Hepatocyte (in vitro differentiated cells): ENCODE data around the gene INPP5B. TPM values are rescaled to one million over a fixed set of nuclear protein-coding genes. Genes with fewer than 3 reads are reported as not detected.

ENCODE experiments used
- DNase-seq: peaks from one replicate; pipeline ENCODE4 v3.0.0-alpha.2; 2016; ENCODE audit warnings: low spot score
- H2AFZ ChIP-seq: fragments of 200-600 bp; sonication (generic); 2 replicates; pipeline ENCODE4 v1.6.0; 2016; ENCODE audit warnings: antibody characterized with exemption, mild to moderate bottlenecking
- H3K27ac ChIP-seq: fragments of 200-600 bp; sonication (generic); 2 replicates; pipeline ENCODE4 v1.5.1; 2016; ENCODE audit warnings: mild to moderate bottlenecking
- H3K27me3 ChIP-seq: fragments of 200-600 bp; sonication (generic); 2 replicates; pipeline ENCODE4 v1.6.1; 2016
- H3K36me3 ChIP-seq: fragments of 200-600 bp; sonication (generic); replicated peaks from 2 replicates; pipeline ENCODE4 v1.5.1; 2016; ENCODE audit warnings: low read depth; ENCODE audit not compliant: insufficient read depth
- H3K4me1 ChIP-seq: fragments of 200-600 bp; sonication (generic); 2 replicates; pipeline ENCODE4 v1.5.1; 2016; ENCODE audit warnings: mild to moderate bottlenecking, moderate library complexity; ENCODE audit not compliant: insufficient read depth
- H3K4me2 ChIP-seq: fragments of 200-600 bp; sonication (generic); 2 replicates; pipeline ENCODE4 v1.6.0; 2016
- H3K4me3 ChIP-seq: fragments of 200-600 bp; sonication (generic); 2 replicates; pipeline ENCODE4 v1.5.1; 2016; ENCODE audit warnings: mild to moderate bottlenecking
- H3K79me2 ChIP-seq: fragments of 200-600 bp; sonication (generic); 2 replicates; pipeline ENCODE4 v1.6.0; 2017; ENCODE audit warnings: mild to moderate bottlenecking
- H3K9me2 ChIP-seq: fragments of 200-600 bp; sonication (generic); replicated peaks from 2 replicates; pipeline ENCODE4 v1.6.0; 2017; ENCODE audit warnings: mild to moderate bottlenecking; ENCODE audit not compliant: insufficient read depth
- H3K9me3 ChIP-seq: fragments of 200-600 bp; sonication (generic); 2 replicates; pipeline ENCODE4 v1.5.1; 2016; ENCODE audit warnings: low read depth, mild to moderate bottlenecking
- H4K20me1 ChIP-seq: fragments of 200-600 bp; sonication (generic); 2 replicates; pipeline ENCODE4 v1.6.0; 2016; ENCODE audit warnings: mild to moderate bottlenecking; ENCODE audit not compliant: insufficient read depth, poor library complexity, severe bottlenecking
- EZH2 ChIP-seq: fragments of 200-600 bp; sonication (generic); IDR thresholded peaks from 2 replicates; pipeline ENCODE4 v1.6.1; 2016; ENCODE audit warnings: antibody characterized with exemption, mild to moderate bottlenecking, borderline replicate concordance
- EZH2phosphoT487 ChIP-seq: fragments of 200-600 bp; sonication (generic); IDR thresholded peaks from one replicate; pipeline ENCODE4 v1.6.1; 2018; ENCODE audit warnings: antibody characterized with exemption, mild to moderate bottlenecking, low read depth, moderate library complexity; ENCODE audit not compliant: unreplicated experiment, severe bottlenecking
- WGBS: methylation state at CpG from one replicate; pipeline ENCODE4 v1.1.6; 2016; ENCODE audit warnings: low lambda C conversion rate; ENCODE audit errors: missing lambda C conversion rate; 5-methylcytosine and 5-hydroxymethylcytosine counted together
- polyA plus RNA-seq: library from polyadenylated mRNA; unstranded; fragments of >200 nt; fragmentation: Nextera tagmentation; extraction: Ambion mirVana; gene quantifications from 2 replicates; pipeline ENCODE4 v1.2.1, GENCODE V29; 2016
- total RNA-seq: library from RNA; depleted of rRNA; stranded (reverse); fragments of >200 nt; gene quantifications from 2 replicates; pipeline ENCODE4 v1.2.3, GENCODE V29; 2014
- TF ChIP-seq, protein P1 (sequence below): fragments of 200-600 bp; sonication (generic); IDR thresholded peaks from 2 replicates; pipeline ENCODE4 v1.5.1; 2016; ENCODE audit warnings: antibody characterized with exemption, mild to moderate bottlenecking; ENCODE audit not compliant: poor library complexity

Gene INPP5B
- total and polyA plus RNA-seq, 2 experiments from 2014 or later: 9.3 to 18.3 TPM

DNA sequence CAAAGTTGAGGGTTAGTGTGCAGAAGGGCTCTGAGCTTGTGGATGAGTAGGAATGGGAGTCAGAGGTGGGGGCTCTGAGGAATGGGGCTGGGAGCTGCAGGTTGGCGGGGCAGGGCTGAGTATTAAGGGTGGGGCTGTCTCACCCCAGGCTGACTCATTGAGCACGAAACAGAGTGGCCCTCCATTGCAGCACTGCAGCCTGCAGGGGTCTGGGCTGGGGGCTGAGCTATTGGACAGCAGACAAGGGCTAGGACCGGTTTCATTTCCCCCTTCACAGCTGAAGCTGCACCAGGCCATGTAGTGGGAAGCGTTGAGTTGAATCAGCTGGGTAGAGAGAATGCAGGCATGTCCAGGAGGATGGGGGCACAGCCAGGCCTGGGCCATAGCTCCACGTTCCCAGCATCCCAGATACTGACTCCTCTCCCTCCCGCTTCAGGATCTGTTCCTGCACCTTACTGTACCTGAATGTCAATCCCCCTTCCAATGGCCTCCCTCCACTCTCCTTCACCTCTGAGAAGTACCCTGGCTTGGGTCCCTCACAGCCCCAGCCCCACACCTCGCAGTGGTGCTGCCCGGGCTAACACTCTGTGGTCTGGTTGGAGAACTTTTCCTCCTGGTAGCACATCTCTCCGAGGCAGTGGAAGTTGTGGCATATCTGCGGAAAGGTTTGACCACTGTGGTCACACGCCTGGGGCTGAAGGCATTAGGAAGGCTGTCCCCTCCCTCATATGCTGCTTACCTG lies 4.4 kb upstream of the INPP5B start:
- no peaks in the 10 kb centered on the region for H3K9me2 ChIP-seq
- no peaks in the 10 kb centered on the region for H3K27me3 ChIP-seq
- WGBS: 87% methylated on average over 11 of the region's 11 CpGs
- H3K4me3 ChIP-seq: no peak overlapping the region
- DNase-seq: no peak
- no peak overlapping the region for H2AFZ ChIP-seq
- no peaks in the 10 kb centered on the region for H3K9me3 ChIP-seq
- no peak overlapping the region for H3K27ac ChIP-seq
- H4K20me1 ChIP-seq: no peaks in the 10 kb centered on the region
- no peak overlapping the region for H3K4me2 ChIP-seq
- peaks cover 12% of the 10 kb centered on the region for H3K4me1 ChIP-seq
- TF ChIP-seq EZH2phosphoT487 (no peak), EZH2 (no peak)
- TF ChIP-seq, protein P1, sequence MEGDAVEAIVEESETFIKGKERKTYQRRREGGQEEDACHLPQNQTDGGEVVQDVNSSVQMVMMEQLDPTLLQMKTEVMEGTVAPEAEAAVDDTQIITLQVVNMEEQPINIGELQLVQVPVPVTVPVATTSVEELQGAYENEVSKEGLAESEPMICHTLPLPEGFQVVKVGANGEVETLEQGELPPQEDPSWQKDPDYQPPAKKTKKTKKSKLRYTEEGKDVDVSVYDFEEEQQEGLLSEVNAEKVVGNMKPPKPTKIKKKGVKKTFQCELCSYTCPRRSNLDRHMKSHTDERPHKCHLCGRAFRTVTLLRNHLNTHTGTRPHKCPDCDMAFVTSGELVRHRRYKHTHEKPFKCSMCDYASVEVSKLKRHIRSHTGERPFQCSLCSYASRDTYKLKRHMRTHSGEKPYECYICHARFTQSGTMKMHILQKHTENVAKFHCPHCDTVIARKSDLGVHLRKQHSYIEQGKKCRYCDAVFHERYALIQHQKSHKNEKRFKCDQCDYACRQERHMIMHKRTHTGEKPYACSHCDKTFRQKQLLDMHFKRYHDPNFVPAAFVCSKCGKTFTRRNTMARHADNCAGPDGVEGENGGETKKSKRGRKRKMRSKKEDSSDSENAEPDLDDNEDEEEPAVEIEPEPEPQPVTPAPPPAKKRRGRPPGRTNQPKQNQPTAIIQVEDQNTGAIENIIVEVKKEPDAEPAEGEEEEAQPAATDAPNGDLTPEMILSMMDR: no peak
- H3K79me2 ChIP-seq: no peaks in the 10 kb centered on the region
- H3K36me3 ChIP-seq: no peaks in the 10 kb centered on the region

DNA sequence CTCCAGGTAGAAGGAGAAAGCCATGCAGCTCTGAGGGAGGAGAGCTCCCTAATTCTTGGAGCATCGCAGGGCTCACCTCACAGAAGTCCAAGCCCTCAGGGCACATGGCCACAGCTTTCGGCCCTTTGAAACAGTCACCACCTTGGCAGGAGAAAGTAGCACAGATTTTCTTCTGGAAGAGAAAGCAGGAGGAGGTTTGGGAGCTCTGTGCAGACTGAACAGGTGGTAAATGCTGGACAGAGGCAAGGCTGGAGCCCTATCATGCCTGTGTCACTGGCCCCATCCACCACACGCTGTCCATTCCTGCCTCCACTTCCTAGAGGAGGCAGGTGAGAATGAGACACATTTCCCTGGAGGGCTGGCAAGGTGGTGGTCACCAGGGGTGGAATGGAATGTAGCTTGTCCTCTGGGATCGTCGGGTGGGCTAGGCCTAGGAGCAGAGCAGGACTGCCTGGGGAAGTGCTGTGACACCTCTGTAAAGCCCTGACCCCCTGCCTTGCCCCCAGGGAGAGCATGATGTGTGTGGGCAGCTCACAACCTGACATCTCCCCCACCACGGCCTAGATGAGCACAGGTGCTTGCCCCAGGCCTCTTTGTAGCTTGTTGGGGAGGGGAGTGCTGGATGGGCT lies 2.8 kb upstream of the INPP5B start:
- no peak overlapping the region for H3K4me3 ChIP-seq
- H3K27ac ChIP-seq: no peak overlapping the region
- no peak overlapping the region for H3K4me2 ChIP-seq
- H2AFZ ChIP-seq: no peak overlapping the region
- no peaks in the 10 kb centered on the region for H3K27me3 ChIP-seq
- peaks cover 14% of the 10 kb centered on the region for H3K4me1 ChIP-seq
- 63% methylated on average over 6 of the region's 6 CpGs for WGBS
- no peaks in the 10 kb centered on the region for H3K9me2 ChIP-seq
- no peak for DNase-seq
- H3K79me2 ChIP-seq: no peaks in the 10 kb centered on the region
- no peak for TF ChIP-seq EZH2phosphoT487
- H4K20me1 ChIP-seq: no peaks in the 10 kb centered on the region
- H3K36me3 ChIP-seq: no peaks in the 10 kb centered on the region
- H3K9me3 ChIP-seq: no peaks in the 10 kb centered on the region

DNA sequence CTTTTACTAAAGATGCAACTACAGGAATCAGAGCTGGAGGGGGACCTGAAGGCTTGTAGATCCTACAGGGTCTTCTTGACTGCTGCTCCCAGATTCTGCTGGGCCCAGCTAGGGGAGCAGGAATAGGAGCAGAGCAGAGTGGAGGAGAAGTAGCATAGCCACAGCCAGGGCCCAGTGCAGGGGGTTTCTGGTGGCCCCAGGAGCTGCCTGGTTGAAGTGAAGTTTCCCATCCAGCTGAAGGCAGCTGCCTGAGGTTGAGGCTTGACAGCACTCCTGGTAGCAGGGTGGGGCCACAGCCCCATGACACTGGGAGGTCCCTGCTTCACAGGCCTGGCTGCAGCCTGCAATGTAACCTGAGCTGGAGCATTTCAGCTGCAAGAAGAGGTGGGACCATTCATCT lies 2.0 kb upstream of the INPP5B start:
- TF ChIP-seq EZH2 (no peak), EZH2phosphoT487 (no peak)
- TF ChIP-seq, protein P1: no peak
- Histone ChIP-seq H4K20me1 (no peaks in the 10 kb centered on the region), H2AFZ (no peak overlapping the region), H3K36me3 (no peaks in the 10 kb centered on the region), H3K4me2 (no peak overlapping the region), H3K4me1 (peaks cover 14% of the 10 kb centered on the region), H3K9me2 (no peaks in the 10 kb centered on the region), H3K27me3 (no peaks in the 10 kb centered on the region), H3K79me2 (no peaks in the 10 kb centered on the region), H3K4me3 (no peak overlapping the region), H3K27ac (no peak overlapping the region), H3K9me3 (no peaks in the 10 kb centered on the region)
- DNase-seq: no peak

DNA sequence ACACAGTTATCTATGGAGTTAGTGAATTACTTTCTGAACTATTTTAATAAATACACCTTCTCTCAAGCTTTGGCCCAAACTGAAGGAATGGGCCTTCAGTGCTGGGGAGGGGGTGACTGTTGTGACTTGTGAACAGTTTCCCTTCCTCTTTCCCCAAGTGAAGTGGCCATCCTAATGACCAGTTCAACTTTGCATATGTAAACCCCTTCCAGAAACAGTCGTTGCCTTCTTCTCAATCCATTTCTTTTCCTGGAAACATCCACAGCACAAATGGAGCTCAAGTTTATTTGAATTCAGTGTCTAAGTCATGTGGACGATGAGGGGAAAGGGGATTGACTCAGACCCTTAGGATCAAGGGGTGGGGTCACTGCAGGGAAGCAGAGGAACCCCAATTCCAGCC lies 1.3 kb upstream of the INPP5B start:
- no peak overlapping the region for H3K4me3 ChIP-seq

More for the DNA sequence above, 1.3 kb upstream of the INPP5B start:
- Histone ChIP-seq H3K4me1 (peaks cover 14% of the 10 kb centered on the region), H3K36me3 (no peaks in the 10 kb centered on the region), H3K79me2 (no peaks in the 10 kb centered on the region), H3K9me3 (no peaks in the 10 kb centered on the region), H3K9me2 (no peaks in the 10 kb centered on the region), H3K4me2 (no peak overlapping the region), H3K27ac (no peak overlapping the region), H3K27me3 (no peaks in the 10 kb centered on the region), H4K20me1 (no peaks in the 10 kb centered on the region), H2AFZ (no peak overlapping the region)
- DNase-seq: no peak
- WGBS: 70% methylated on average over 2 of the region's 2 CpGs
- TF ChIP-seq EZH2: no peak
- TF ChIP-seq EZH2phosphoT487: no peak
- TF ChIP-seq, protein P1: no peak
